A549 (cell line): Measurements from ENCODE around the gene DNAJB13. TPM values are rescaled to one million over a fixed set of nuclear protein-coding genes. Genes with fewer than 3 reads are reported as not detected.

Experiments used
- ATAC-seq, 2 experiments: fragments of 200-7000 bp in 1 of 2; fragments of >200 bp in 1 of 2; cut with Nextera tagmentation in 1 of 2; cut with Tn5 transposase in 1 of 2; 3 replicates each; pipeline versions ENCODE4 v1.8.0 to v1.9.1; 2018 to 2020; ENCODE audit warnings: mild to moderate bottlenecking in 1 of 2, moderate library complexity in 1 of 2
- CTCF ChIA-PET: fragments of 300-600 bp; sonication (Branson Sonifier 250); formaldehyde crosslinking; extraction: SDS; loops from one replicate; lab custom pipeline; 2021; ENCODE audit warnings: antibody characterized with exemption, inconsistent platforms; lab: Yijun Ruan, JAX
- POLR2A ChIA-PET: fragments of 350-600 bp; formaldehyde crosslinking; extraction: SDS; loops from one replicate; lab custom pipeline; 2021; ENCODE audit warnings: antibody characterized with exemption, inconsistent platforms; lab: Yijun Ruan, JAX
- DNase-seq, 2 experiments: peaks; one replicate each; pipeline versions ENCODE4 v3.0.0 to v3.0.0-alpha.2; 2011 to 2016; ENCODE audit warnings: low read depth in 1 of 2, low spot score in 1 of 2
- FAIRE-seq: peaks from 2 replicates; lab custom pipeline; 2011; peaks lifted over from hg19 to GRCh38; lab: Jason Lieb, UNC
- H3K27ac ChIP-seq, 2 experiments: fragments of >200 bp; sonication (Bioruptor Twin); formaldehyde crosslinking; 3 replicates each; pipeline ENCODE4 v1.5.1; 2016 to 2017
- H3K4me1 ChIP-seq: fragments of >200 bp; sonication (Bioruptor Twin); formaldehyde crosslinking; 3 replicates; pipeline ENCODE4 v1.6.1; 2016
- H3K4me2 ChIP-seq: fragments of >200 bp; sonication (Bioruptor Twin); formaldehyde crosslinking; 3 replicates; pipeline ENCODE4 v1.6.1; 2016
- H3K4me3 ChIP-seq: fragments of >200 bp; sonication (Bioruptor Twin); formaldehyde crosslinking; 3 replicates; pipeline ENCODE4 v1.5.1; 2016
- H3K9me3 ChIP-seq: fragments of >200 bp; sonication (Bioruptor Twin); formaldehyde crosslinking; 3 replicates; pipeline ENCODE4 v1.6.1; 2016
- CBX8 ChIP-seq: fragments of 200-600 bp; sonication (generic); IDR thresholded peaks from 2 replicates; pipeline ENCODE4 v1.6.1; 2016
- CHD2 ChIP-seq: fragments of 150-350 bp; IDR thresholded peaks from 2 replicates; pipeline ENCODE4 v1.6.1; 2014; ENCODE audit warnings: low read length; ENCODE audit not compliant: partially characterized antibody
- CHD4 ChIP-seq: fragments of 200-600 bp; sonication (generic); IDR thresholded peaks from 2 replicates; pipeline ENCODE4 v1.6.1; 2016; ENCODE audit warnings: antibody characterized with exemption, mild to moderate bottlenecking, borderline replicate concordance
- EHMT2 ChIP-seq: fragments of 200-600 bp; sonication (generic); IDR thresholded peaks from 2 replicates; pipeline ENCODE4 v1.6.1; 2016; ENCODE audit warnings: antibody characterized with exemption, low read depth, mild to moderate bottlenecking, moderate library complexity
- EP300 ChIP-seq, 2 experiments: fragments of >200 bp; sonication (Bioruptor Twin); formaldehyde crosslinking; IDR thresholded peaks; 2 replicates in 1 of 2; 3 replicates in 1 of 2; pipeline ENCODE4 v1.6.1; 2016 to 2017
- HDAC2 ChIP-seq: fragments of 200-600 bp; sonication (generic); IDR thresholded peaks from 2 replicates; pipeline ENCODE4 v1.6.1; 2016
- HEYL ChIP-seq: fragments of 250-450 bp; sonication (Bioruptor Pico); IDR thresholded peaks from 2 replicates; pipeline ENCODE4 v1.8.0; 2021; ENCODE audit warnings: mild to moderate bottlenecking, moderate library complexity
- JUN ChIP-seq, 2 experiments: fragments of >200 bp; sonication (Bioruptor Twin); formaldehyde crosslinking; IDR thresholded peaks; 2 replicates in 1 of 2; 3 replicates in 1 of 2; pipeline ENCODE4 v1.6.1; 2016 to 2017
- KDM1A ChIP-seq: fragments of 200-600 bp; sonication (generic); IDR thresholded peaks from 2 replicates; pipeline ENCODE4 v1.6.1; 2016; ENCODE audit warnings: low read depth, mild to moderate bottlenecking
- POLR2A ChIP-seq: IDR thresholded peaks from 2 replicates; pipeline ENCODE4 v1.6.1; 2012; ENCODE audit warnings: mild to moderate bottlenecking, low read length
- RNF2 ChIP-seq: fragments of 200-600 bp; sonication (generic); IDR thresholded peaks from 2 replicates; pipeline ENCODE4 v1.6.1; 2016; ENCODE audit warnings: low read depth, mild to moderate bottlenecking, antibody characterized with exemption, moderate library complexity, borderline replicate concordance
- SMC3 ChIP-seq: fragments of >200 bp; sonication (Bioruptor Twin); formaldehyde crosslinking; IDR thresholded peaks from 3 replicates; pipeline ENCODE4 v1.6.1; 2018; ENCODE audit warnings: inconsistent platforms
- ZFP36 ChIP-seq: fragments of 450-650 bp; IDR thresholded peaks from 2 replicates; pipeline ENCODE4 v1.6.1; 2014; ENCODE audit warnings: borderline replicate concordance; ENCODE audit not compliant: partially characterized antibody
- ZNF302 ChIP-seq: fragments of 250-450 bp; sonication (Bioruptor Pico); IDR thresholded peaks from 2 replicates; pipeline ENCODE4 v1.9.0; 2021; ENCODE audit warnings: inconsistent platforms, mild to moderate bottlenecking, moderate library complexity
- ZSCAN20 ChIP-seq: fragments of 250-450 bp; sonication (Bioruptor Pico); IDR thresholded peaks from 2 replicates; pipeline ENCODE4 v1.8.0; 2022; ENCODE audit warnings: mild to moderate bottlenecking, moderate library complexity
- WGBS: methylation state at CpG from one replicate; pipeline ENCODE4 v1.1.6; 2017; ENCODE audit errors: missing lambda C conversion rate; 5-methylcytosine and 5-hydroxymethylcytosine counted together
- polyA plus RNA-seq, 4 experiments: library from polyadenylated mRNA; depleted of rRNA in 3 of 4; stranded (reverse); fragments of >200 nt; fragmentation: RNase III in 1 of 4; extraction: RNeasy Plus Mini Kit Qiagen cat#74134 plus additional on column Dnase treatment in 1 of 4; gene quantifications; 2 replicates in 3 of 4; 3 replicates in 1 of 4; pipeline ENCODE4 v1.2.3, GENCODE V29; 2011 to 2017
- TF ChIP-seq, protein P1 (sequence below): fragments of >200 bp; sonication (Bioruptor Twin); formaldehyde crosslinking; IDR thresholded peaks from 3 replicates; pipeline ENCODE4 v1.5.1; 2016
- TF ChIP-seq, protein P2 (sequence below): fragments of 250-450 bp; sonication (Bioruptor Pico); IDR thresholded peaks from 2 replicates; pipeline ENCODE4 v1.5.0; 2020; ENCODE audit warnings: low read depth, mild to moderate bottlenecking, moderate library complexity
- TF ChIP-seq, protein P3 (sequence below): IDR thresholded peaks from 2 replicates; pipeline ENCODE4 v1.6.1; 2012
- TF ChIP-seq, protein P4 (sequence below): fragments of 150-350 bp; IDR thresholded peaks from 2 replicates; pipeline ENCODE4 v1.6.1; 2014; ENCODE audit warnings: low read depth, mild to moderate bottlenecking, low read length
- TF ChIP-seq, protein P5 (sequence below): fragments of 200-600 bp; sonication (generic); IDR thresholded peaks from 2 replicates; pipeline ENCODE4 v1.6.1; 2016; ENCODE audit warnings: antibody characterized with exemption, mild to moderate bottlenecking, moderate library complexity

The DNAJB13 gene
- polyA plus RNA-seq, 2 of the 4 experiments (the other 2 are of a cell fraction), result 0.75 to 0.90 TPM

DNA sequence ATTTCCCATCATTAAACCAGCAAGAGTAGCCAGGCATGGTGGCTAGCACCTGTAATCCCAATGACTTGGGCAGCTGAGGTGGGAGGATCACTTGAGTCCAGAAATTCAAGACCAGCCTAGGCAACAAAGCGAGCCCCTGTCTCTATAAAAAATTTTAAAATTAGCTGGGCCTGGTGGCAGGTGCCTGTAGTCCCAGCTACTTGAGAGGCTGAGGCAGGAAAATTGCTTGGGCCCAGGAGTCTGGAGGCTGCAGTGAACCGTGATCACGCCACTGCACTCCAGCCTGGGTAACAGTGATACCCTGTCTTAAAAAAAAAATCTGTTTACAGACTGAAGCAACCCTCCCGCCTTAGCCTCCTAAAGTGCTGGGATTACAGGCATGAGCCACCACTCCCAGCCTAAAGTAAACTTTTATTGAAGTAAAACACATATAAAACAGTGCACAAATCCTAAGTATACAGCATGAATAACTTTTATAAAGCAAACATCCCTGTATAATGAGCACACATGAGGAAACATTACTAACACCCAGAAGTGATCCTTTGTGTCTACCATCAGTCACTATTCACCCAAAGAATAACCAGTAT lies 45.4 kb downstream of the DNAJB13 start:
- DNase-seq, result no peak
- no peak overlapping the region for H3K27ac ChIP-seq
- POLR2A ChIA-PET, result no interaction called here
- 73% methylated on average over 4 of the region's 4 CpGs for WGBS
- FAIRE-seq, result no peak
- no peak overlapping the region for H3K4me2 ChIP-seq
- TF ChIP-seq ZNF302 (CRISPR knock-in tag) (no peak), EHMT2 (no peak), HDAC2 (no peak), RNF2 (no peak), POLR2A (no peak), CHD2 (no peak), EP300 (IDR thresholded peaks at IDR 0.05) (no peak), ZSCAN20 (CRISPR knock-in tag) (no peak), SMC3 (no peak), KDM1A (no peak), HEYL (no peak)
- TF ChIP-seq, protein P1, sequence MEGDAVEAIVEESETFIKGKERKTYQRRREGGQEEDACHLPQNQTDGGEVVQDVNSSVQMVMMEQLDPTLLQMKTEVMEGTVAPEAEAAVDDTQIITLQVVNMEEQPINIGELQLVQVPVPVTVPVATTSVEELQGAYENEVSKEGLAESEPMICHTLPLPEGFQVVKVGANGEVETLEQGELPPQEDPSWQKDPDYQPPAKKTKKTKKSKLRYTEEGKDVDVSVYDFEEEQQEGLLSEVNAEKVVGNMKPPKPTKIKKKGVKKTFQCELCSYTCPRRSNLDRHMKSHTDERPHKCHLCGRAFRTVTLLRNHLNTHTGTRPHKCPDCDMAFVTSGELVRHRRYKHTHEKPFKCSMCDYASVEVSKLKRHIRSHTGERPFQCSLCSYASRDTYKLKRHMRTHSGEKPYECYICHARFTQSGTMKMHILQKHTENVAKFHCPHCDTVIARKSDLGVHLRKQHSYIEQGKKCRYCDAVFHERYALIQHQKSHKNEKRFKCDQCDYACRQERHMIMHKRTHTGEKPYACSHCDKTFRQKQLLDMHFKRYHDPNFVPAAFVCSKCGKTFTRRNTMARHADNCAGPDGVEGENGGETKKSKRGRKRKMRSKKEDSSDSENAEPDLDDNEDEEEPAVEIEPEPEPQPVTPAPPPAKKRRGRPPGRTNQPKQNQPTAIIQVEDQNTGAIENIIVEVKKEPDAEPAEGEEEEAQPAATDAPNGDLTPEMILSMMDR, result no peak
- TF ChIP-seq, protein P2, sequence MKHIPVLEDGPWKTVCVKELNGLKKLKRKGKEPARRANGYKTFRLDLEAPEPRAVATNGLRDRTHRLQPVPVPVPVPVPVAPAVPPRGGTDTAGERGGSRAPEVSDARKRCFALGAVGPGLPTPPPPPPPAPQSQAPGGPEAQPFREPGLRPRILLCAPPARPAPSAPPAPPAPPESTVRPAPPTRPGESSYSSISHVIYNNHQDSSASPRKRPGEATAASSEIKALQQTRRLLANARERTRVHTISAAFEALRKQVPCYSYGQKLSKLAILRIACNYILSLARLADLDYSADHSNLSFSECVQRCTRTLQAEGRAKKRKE (CRISPR knock-in tag), result no peak
- TF ChIP-seq, protein P3, sequence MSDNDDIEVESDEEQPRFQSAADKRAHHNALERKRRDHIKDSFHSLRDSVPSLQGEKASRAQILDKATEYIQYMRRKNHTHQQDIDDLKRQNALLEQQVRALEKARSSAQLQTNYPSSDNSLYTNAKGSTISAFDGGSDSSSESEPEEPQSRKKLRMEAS, result no peak
- TF ChIP-seq, protein P4, sequence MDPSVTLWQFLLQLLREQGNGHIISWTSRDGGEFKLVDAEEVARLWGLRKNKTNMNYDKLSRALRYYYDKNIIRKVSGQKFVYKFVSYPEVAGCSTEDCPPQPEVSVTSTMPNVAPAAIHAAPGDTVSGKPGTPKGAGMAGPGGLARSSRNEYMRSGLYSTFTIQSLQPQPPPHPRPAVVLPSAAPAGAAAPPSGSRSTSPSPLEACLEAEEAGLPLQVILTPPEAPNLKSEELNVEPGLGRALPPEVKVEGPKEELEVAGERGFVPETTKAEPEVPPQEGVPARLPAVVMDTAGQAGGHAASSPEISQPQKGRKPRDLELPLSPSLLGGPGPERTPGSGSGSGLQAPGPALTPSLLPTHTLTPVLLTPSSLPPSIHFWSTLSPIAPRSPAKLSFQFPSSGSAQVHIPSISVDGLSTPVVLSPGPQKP, result no peak
- H3K4me1 ChIP-seq, result no peaks in the 10 kb centered on the region
- H3K9me3 ChIP-seq, result no peaks in the 10 kb centered on the region
- no peak; a peak in 1 of 6 replicates for ATAC-seq
- H3K4me3 ChIP-seq, result no peak overlapping the region
- CTCF ChIA-PET, result interaction anchor here (0.5 kb wide), 1 partner anchor 1118 kb away, joined by 3 read pairs; no protein-coding TSS in a partner anchor

DNA sequence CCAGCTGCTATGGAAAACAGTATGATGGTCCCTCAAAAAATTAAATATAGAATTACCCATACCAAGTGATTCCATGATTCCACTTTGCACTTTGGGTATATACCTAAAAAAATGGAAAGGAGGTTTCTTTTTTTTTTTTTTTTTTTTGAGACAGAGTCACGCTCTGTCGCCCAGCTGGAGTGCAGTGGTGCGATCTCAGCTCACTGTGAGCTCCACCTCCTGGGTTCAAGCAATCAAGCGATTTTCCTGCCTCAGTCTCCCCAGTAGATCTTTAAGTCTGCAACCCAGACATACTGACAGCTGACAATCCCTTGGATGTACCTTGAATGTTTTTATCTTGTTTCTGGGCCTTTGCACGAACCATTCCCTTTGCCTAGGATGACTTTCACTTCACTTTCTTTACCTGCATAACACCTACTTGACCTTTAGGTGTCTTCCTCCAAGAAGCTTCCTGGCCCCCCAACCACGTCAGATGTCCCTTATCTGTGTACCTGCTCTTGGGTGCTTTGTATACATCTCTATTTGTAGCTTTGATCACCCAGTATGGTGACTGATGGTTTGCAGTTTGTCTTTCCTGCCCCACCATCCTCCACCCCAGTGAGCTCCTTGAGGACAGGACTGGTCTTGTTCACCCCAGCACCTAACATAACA lies 46.4 kb downstream of the DNAJB13 start:
- ChIA-PET CTCF (interaction anchor here (0.6 to 1.4 kb wide), 3 partner anchors 11 to 161 kb away, joined by 3 read pairs; no protein-coding TSS in a partner anchor), POLR2A (interaction anchor here (1.4 kb wide), 1 partner anchor 15 kb away, joined by 4 read pairs; the partner anchor contains the start of gene UCP2)
- Histone ChIP-seq H3K27ac (no peak overlapping the region), H3K9me3 (no peaks in the 10 kb centered on the region), H3K4me2 (no peak overlapping the region), H3K4me1 (no peaks in the 10 kb centered on the region), H3K4me3 (no peak overlapping the region)
- ATAC-seq, result no peak
- DNase-seq, result no peak
- 80% methylated on average over 6 of the region's 6 CpGs for WGBS
- FAIRE-seq, result no peak
- TF ChIP-seq, protein P4, result no peak
- TF ChIP-seq CHD4 (no peak), CBX8 (no peak), HEYL (no peak), KDM1A (no peak), CHD2 (no peak), JUN (IDR thresholded peaks at IDR 0.05) (no peak), ZFP36 (no peak), ZSCAN20 (CRISPR knock-in tag) (no peak)
- TF ChIP-seq, protein P1, result no peak
- TF ChIP-seq, protein P5, sequence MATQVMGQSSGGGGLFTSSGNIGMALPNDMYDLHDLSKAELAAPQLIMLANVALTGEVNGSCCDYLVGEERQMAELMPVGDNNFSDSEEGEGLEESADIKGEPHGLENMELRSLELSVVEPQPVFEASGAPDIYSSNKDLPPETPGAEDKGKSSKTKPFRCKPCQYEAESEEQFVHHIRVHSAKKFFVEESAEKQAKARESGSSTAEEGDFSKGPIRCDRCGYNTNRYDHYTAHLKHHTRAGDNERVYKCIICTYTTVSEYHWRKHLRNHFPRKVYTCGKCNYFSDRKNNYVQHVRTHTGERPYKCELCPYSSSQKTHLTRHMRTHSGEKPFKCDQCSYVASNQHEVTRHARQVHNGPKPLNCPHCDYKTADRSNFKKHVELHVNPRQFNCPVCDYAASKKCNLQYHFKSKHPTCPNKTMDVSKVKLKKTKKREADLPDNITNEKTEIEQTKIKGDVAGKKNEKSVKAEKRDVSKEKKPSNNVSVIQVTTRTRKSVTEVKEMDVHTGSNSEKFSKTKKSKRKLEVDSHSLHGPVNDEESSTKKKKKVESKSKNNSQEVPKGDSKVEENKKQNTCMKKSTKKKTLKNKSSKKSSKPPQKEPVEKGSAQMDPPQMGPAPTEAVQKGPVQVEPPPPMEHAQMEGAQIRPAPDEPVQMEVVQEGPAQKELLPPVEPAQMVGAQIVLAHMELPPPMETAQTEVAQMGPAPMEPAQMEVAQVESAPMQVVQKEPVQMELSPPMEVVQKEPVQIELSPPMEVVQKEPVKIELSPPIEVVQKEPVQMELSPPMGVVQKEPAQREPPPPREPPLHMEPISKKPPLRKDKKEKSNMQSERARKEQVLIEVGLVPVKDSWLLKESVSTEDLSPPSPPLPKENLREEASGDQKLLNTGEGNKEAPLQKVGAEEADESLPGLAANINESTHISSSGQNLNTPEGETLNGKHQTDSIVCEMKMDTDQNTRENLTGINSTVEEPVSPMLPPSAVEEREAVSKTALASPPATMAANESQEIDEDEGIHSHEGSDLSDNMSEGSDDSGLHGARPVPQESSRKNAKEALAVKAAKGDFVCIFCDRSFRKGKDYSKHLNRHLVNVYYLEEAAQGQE, result no peak
